COLO668 (cell line): Measurements from ENCODE around the gene ATP5F1D.

Experiments used
- DNase-seq: peaks from one replicate; lab custom pipeline; 2025; ENCODE audit not compliant: unreplicated experiment; lab: John Stamatoyannopoulos, UW

The ATP5F1D gene

GRCh38 chr19:1220976-1221903 lies 20.3 kb upstream of the ATP5F1D start:
- peak; percentile 25 for DNase-seq

- no peak for DNase-seq
These were observed 19.7 kb upstream of the ATP5F1D start for GRCh38 chr19:1221904-1222255.

- no peak for DNase-seq
These were observed 19.2 kb upstream of the ATP5F1D start for GRCh38 chr19:1222394-1222793.

- peak; percentile 17 for DNase-seq
These were observed 18.3 kb upstream of the ATP5F1D start for GRCh38 chr19:1223018-1223855.

- DNase-seq = no peak
These were observed 17.3 kb upstream of the ATP5F1D start for GRCh38 chr19:1224047-1224825.

- DNase-seq = no peak
These were observed 16.7 kb upstream of the ATP5F1D start for GRCh38 chr19:1224847-1225246.

- no peak for DNase-seq
These were observed 15.9 kb upstream of the ATP5F1D start for GRCh38 chr19:1225440-1226226.

- DNase-seq = no peak
These were observed 15.4 kb upstream of the ATP5F1D start for GRCh38 chr19:1226227-1226518.

GRCh38 chr19:1226522-1227303 lies 14.8 kb upstream of the ATP5F1D start:
- DNase-seq = no peak

- no peak for DNase-seq
These were observed 14.1 kb upstream of the ATP5F1D start for GRCh38 chr19:1227304-1228054.

- no peak for DNase-seq
These were observed 13.2 kb upstream of the ATP5F1D start for GRCh38 chr19:1228161-1228957.

- no peak for DNase-seq
These were observed 12.3 kb upstream of the ATP5F1D start for GRCh38 chr19:1229056-1229923.

- no peak for DNase-seq
These were observed 11.4 kb upstream of the ATP5F1D start for GRCh38 chr19:1229924-1230782.

- no peak for DNase-seq
These were observed 10.6 kb upstream of the ATP5F1D start for GRCh38 chr19:1230783-1231489.

GRCh38 chr19:1231729-1232637 lies 9.6 kb upstream of the ATP5F1D start:
- no peak for DNase-seq
